Naive thymus-derived CD4-positive, alpha-beta T cell (primary cell): ENCODE measurements around the gene OR4X1. TPM values are rescaled to one million over a fixed set of nuclear protein-coding genes. Genes with fewer than 3 reads are reported as not detected.
"Not testable (repeated sequence)": the region's sequence is repeated elsewhere in the genome, so short reads cannot be mapped to it uniquely, and the experiment has no call there.

Experiments used
- ATAC-seq: fragments of 150-1000 bp; cut with Tn5 transposase; 2 replicates; pipeline ENCODE4 v1.10.0; 2021; ENCODE audit warnings: mild to moderate bottlenecking, moderate library complexity
- CTCF ChIA-PET: fragments of 350-600 bp; sonication (Branson Sonifier 250); formaldehyde crosslinking; loops from one replicate; lab custom pipeline; 2021; ENCODE audit warnings: antibody characterized with exemption; lab: Charles Lee
- POLR2A ChIA-PET: fragments of 350-600 bp; sonication (Branson Sonifier 250); formaldehyde crosslinking; loops from one replicate; lab custom pipeline; 2021; ENCODE audit warnings: antibody characterized with exemption, inconsistent platforms; lab: Charles Lee
- DNase-seq, 9 donors: peaks; one replicate each; pipeline versions ENCODE4 v3.0.0 to v3.0.0-alpha.2; 2020 to 2022; ENCODE audit warnings: mixed read lengths in 1 of 9
- H3K27ac ChIP-seq: one replicate; pipeline ENCODE4 v1.7.0; 2013; ENCODE audit warnings: mild to moderate bottlenecking, low read depth, low read length, moderate library complexity
- H3K27me3 ChIP-seq, 2 donors: one replicate each; pipeline ENCODE4 v1.7.0; 2013; ENCODE audit warnings: low read length in 2 of 2, mild to moderate bottlenecking in 2 of 2, moderate library complexity in 2 of 2; ENCODE audit not compliant: control insufficient read depth in 2 of 2, insufficient read depth in 2 of 2
- H3K36me3 ChIP-seq, 3 experiments: 1 replicate in 2 of 3; 2 replicates in 1 of 3; pipeline ENCODE4 v1.7.0; 2013; ENCODE audit warnings: low read length in 3 of 3, mild to moderate bottlenecking in 3 of 3, moderate library complexity in 1 of 3; ENCODE audit not compliant: insufficient read depth in 3 of 3, control insufficient read depth in 2 of 3
- H3K4me1 ChIP-seq, 2 donors: one replicate each; pipeline ENCODE4 v1.7.0; 2013; ENCODE audit warnings: low read length in 2 of 2, mild to moderate bottlenecking in 2 of 2, moderate library complexity in 1 of 2; ENCODE audit not compliant: control insufficient read depth in 2 of 2, insufficient read depth in 2 of 2
- H3K4me3 ChIP-seq: 2 replicates; pipeline ENCODE4 v1.7.0; 2013; ENCODE audit warnings: mild to moderate bottlenecking, low read length
- H3K9me3 ChIP-seq, 3 experiments: 1 replicate in 2 of 3; 2 replicates in 1 of 3; pipeline ENCODE4 v1.7.0; 2013; ENCODE audit warnings: low read length in 3 of 3; ENCODE audit not compliant: control insufficient read depth in 2 of 3
- H3K27ac Mint-ChIP-seq, 9 donors: one replicate each; pipeline ENCODE4 v1.8.0; 2020 to 2022; ENCODE audit warnings: mixed read lengths in 9 of 9, mild to moderate bottlenecking in 8 of 9, moderate library complexity in 5 of 9, inconsistent platforms in 2 of 9
- H3K27me3 Mint-ChIP-seq, 5 donors: one replicate each; pipeline ENCODE4 v1.8.0; 2021 to 2022; ENCODE audit warnings: mixed read lengths in 5 of 5, mild to moderate bottlenecking in 1 of 5
- H3K36me3 Mint-ChIP-seq, 5 donors: one replicate each; pipeline ENCODE4 v1.8.0; 2020 to 2022; ENCODE audit warnings: mixed read lengths in 5 of 5, mild to moderate bottlenecking in 3 of 5, inconsistent platforms in 1 of 5
- H3K4me1 Mint-ChIP-seq, 7 donors: one replicate each; pipeline ENCODE4 v1.8.0; 2020 to 2022; ENCODE audit warnings: mixed read lengths in 7 of 7, mild to moderate bottlenecking in 3 of 7, inconsistent platforms in 1 of 7
- H3K4me3 Mint-ChIP-seq, 10 donors: one replicate each; pipeline ENCODE4 v1.8.0; 2020 to 2022; ENCODE audit warnings: mild to moderate bottlenecking in 10 of 10, mixed read lengths in 10 of 10, moderate library complexity in 6 of 10, inconsistent platforms in 2 of 10
- H3K9me3 Mint-ChIP-seq, 11 donors: one replicate each; pipeline ENCODE4 v1.8.0; 2020 to 2022; ENCODE audit warnings: mixed read lengths in 11 of 11, mild to moderate bottlenecking in 4 of 11, inconsistent platforms in 1 of 11, moderate library complexity in 1 of 11
- intact Hi-C, 2 donors: fragments of 100-400 bp; cut with micrococcal nuclease; formaldehyde crosslinking; loops; one replicate each; pipeline ENCODE4 v1.15.1; 2023
- polyA plus RNA-seq, 2 donors: library from polyadenylated mRNA; unstranded; fragments of 300-500 nt; fragmentation: Illumina TruSeq; gene quantifications; one replicate each; pipeline ENCODE4 v1.2.3, GENCODE V29; 2021
- total RNA-seq, 6 experiments: library from RNA in 5 of 6; stranded (reverse) in 5 of 6; gene quantifications; 1 replicate in 5 of 6; 2 replicates in 1 of 6; pipeline ENCODE4 v1.2.3 and lab custom pipeline; 2021 to 2026

Gene OR4X1, protein sequence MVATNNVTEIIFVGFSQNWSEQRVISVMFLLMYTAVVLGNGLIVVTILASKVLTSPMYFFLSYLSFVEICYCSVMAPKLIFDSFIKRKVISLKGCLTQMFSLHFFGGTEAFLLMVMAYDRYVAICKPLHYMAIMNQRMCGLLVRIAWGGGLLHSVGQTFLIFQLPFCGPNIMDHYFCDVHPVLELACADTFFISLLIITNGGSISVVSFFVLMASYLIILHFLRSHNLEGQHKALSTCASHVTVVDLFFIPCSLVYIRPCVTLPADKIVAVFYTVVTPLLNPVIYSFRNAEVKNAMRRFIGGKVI
- total RNA-seq: not detected
- polyA plus RNA-seq: not detected
- total RNA-seq (lab: John Stamatoyannopoulos, UW): not detected

DNA sequence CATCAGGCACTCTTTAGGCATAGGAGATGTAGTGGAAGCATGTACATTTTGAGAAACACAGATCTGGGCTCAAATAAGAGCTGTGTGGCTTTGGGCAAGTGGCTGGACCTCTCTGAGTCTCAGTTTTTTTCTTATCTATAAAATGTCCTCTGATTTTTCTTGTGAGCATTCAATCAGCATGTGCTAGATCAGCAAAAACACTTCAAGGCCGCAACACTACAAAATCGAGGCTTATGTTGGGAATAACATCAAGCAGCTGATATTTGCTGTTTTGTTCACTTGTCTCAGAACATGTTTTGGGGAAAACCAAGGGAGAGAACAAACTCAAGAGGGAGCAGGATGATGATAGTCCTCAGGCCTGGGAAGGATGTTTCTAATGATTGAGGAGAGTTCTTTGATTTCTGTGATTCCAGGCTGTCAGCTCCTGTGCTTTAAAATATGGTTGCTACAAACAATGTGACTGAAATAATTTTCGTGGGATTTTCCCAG lies at the start of gene OR4X1:
TSS of gene OR4X1 (plus strand) at position 439 of the 489 bp plus-strand sequence. CDS start at position 439, 0 bp downstream.
- POLR2A ChIA-PET: no interaction called here
- peaks cover 0 to 6% (median under 1%) of the 10 kb centered on the region in 5 donors for H3K27me3 Mint-ChIP-seq
- no peaks in the 10 kb centered on the region for H3K9me3 ChIP-seq
- H3K27ac Mint-ChIP-seq: peak within 1 kb of the TSS in 1 of 9 donors; percentile 5
- no peaks in the 10 kb centered on the region for H3K27me3 ChIP-seq
- peaks cover 0 to 8% (median 0%) of the 10 kb centered on the region in 7 donors for H3K4me1 Mint-ChIP-seq
- H3K36me3 ChIP-seq: no peaks in the 10 kb centered on the region
- intact Hi-C loops: no loop called here
- H3K27ac ChIP-seq: no peak within 1 kb of the TSS
- no peak for DNase-seq
- no peaks in the 10 kb centered on the region for H3K36me3 Mint-ChIP-seq
- CTCF ChIA-PET: no interaction called here
- H3K4me3 Mint-ChIP-seq: no peak within 1 kb of the TSS
- ATAC-seq: no peak
- H3K4me1 ChIP-seq: no peaks in the 10 kb centered on the region
- no peak within 1 kb of the TSS for H3K4me3 ChIP-seq
- peaks cover 0 to 10% (median 0%) of the 10 kb centered on the region in 11 donors for H3K9me3 Mint-ChIP-seq

- Mint-ChIP-seq H3K27me3 (peaks cover 0 to 16% (median 7%) of the 10 kb centered on the region in 5 donors), H3K4me1 (peaks cover 0 to 3% (median 0%) of the 10 kb centered on the region in 7 donors), H3K36me3 (peaks cover 0 to 3% (median 0%) of the 10 kb centered on the region in 5 donors), H3K4me3 (no peak within 1 kb of the TSS), H3K9me3 (peaks cover 0 to 2% (median 0%) of the 10 kb centered on the region in 11 donors), H3K27ac (no peak within 1 kb of the TSS)
- DNase-seq (no peak), ATAC-seq (no peak)
- Histone ChIP-seq H3K27ac (no peak within 1 kb of the TSS), H3K36me3 (no peaks in the 10 kb centered on the region), H3K4me3 (no peak within 1 kb of the TSS), H3K27me3 (no peaks in the 10 kb centered on the region), H3K9me3 (no peaks in the 10 kb centered on the region), H3K4me1 (no peaks in the 10 kb centered on the region)
- ChIA-PET POLR2A (no interaction called here), CTCF (no interaction called here)
- intact Hi-C loops: no loop called here
These were observed 47.2 kb upstream of the OR4X1 start, which contains the start of gene OR4B1 for GRCh38 chr11:48216510-48216909. Gene OR4B1, plus strand, starts transcription at chr11:48216810. Its CDS starts 0 bp downstream, at chr11:48216810.

GRCh38 chr11:48228761-48229160 lies 34.9 kb upstream of the OR4X1 start:
- Histone ChIP-seq H3K4me3 (no peak overlapping the region), H3K36me3 (no peaks in the 10 kb centered on the region), H3K4me1 (no peaks in the 10 kb centered on the region), H3K27ac (no peak overlapping the region), H3K27me3 (no peaks in the 10 kb centered on the region), H3K9me3 (no peaks in the 10 kb centered on the region)
- Mint-ChIP-seq H3K4me1 (no peaks in the 10 kb centered on the region), H3K27me3 (peaks cover 5 to 26% (median 9%) of the 10 kb centered on the region in 5 donors), H3K36me3 (peaks cover 0 to 5% (median 0%) of the 10 kb centered on the region in 5 donors), H3K9me3 (peaks cover 0 to 17% (median 6%) of the 10 kb centered on the region in 11 donors), H3K27ac (no peak overlapping the region), H3K4me3 (no peak overlapping the region)
- DNase-seq: no peak
- intact Hi-C loops: no loop called here
- CTCF ChIA-PET: no interaction called here
- no peak for ATAC-seq
- POLR2A ChIA-PET: no interaction called here

DNA sequence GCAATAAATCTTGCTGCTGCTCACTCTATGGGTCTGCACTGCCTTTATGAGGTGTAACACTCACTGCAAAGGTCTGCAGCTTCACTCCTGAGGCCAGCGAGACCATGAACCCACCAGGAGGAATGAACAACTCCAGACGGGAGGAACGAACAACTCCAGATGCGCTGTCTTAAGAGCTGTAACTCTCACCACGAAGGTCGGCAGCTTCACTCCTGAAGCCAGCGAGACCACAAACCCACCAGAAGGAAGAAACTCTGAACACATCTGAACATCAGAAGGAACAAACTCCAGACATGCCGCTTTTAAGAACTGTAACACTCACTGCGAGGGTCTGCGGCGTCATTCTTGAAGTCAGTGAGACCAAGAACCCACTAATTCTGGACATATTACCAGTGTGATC lies 33.6 kb upstream of the OR4X1 start:
- intact Hi-C loops, H3K4me1 ChIP-seq, H3K27ac Mint-ChIP-seq, CTCF ChIA-PET, H3K36me3 Mint-ChIP-seq, DNase-seq, POLR2A ChIA-PET, H3K4me3 ChIP-seq, H3K4me1 Mint-ChIP-seq, H3K4me3 Mint-ChIP-seq, H3K27ac ChIP-seq, H3K36me3 ChIP-seq, H3K9me3 ChIP-seq, ATAC-seq, H3K27me3 ChIP-seq: not testable (repeated sequence)
- H3K27me3 Mint-ChIP-seq: peaks cover 5 to 34% (median 11%) of the 10 kb centered on the region in 5 donors
- peaks cover 0 to 17% (median 6%) of the 10 kb centered on the region in 11 donors for H3K9me3 Mint-ChIP-seq

DNA sequence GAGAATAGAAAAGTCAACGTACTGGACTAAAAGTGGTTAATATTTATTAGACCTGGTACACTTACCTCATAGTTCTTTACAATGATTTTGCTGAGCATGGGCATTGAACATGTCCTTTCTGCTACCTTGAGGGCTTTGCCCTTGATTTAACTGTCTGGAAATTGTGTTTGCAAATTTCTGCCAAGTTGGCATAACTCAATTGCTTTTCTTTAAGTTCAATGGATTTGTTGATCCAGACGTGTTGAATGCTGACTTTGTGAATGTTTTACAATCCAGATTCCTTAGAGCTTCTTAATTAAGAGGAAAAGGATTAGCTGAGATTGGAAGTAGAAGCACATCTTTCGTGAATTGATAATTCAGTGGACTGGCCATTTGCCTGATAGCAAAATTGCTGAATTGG lies 25.9 kb upstream of the OR4X1 start:
- Mint-ChIP-seq H3K9me3 (peaks cover 0 to 15% (median 3%) of the 10 kb centered on the region in 11 donors), H3K27ac (no peak overlapping the region), H3K4me1 (no peaks in the 10 kb centered on the region), H3K27me3 (peaks cover 13 to 55% (median 34%) of the 10 kb centered on the region in 5 donors), H3K4me3 (no peak overlapping the region), H3K36me3 (no peaks in the 10 kb centered on the region)
- no peak for DNase-seq
- Histone ChIP-seq H3K4me1 (no peaks in the 10 kb centered on the region), H3K27ac (no peak overlapping the region), H3K9me3 (no peaks in the 10 kb centered on the region), H3K27me3 (no peaks in the 10 kb centered on the region), H3K4me3 (no peak overlapping the region), H3K36me3 (no peaks in the 10 kb centered on the region)
- intact Hi-C loops: no loop called here
- ChIA-PET CTCF (no interaction called here), POLR2A (no interaction called here)
- ATAC-seq: no peak

- Histone ChIP-seq H3K4me3 (no peak overlapping the region), H3K36me3 (no peaks in the 10 kb centered on the region), H3K4me1 (no peaks in the 10 kb centered on the region), H3K27me3 (no peaks in the 10 kb centered on the region), H3K9me3 (no peaks in the 10 kb centered on the region), H3K27ac (no peak overlapping the region)
- peaks cover 0 to 4% (median 0%) of the 10 kb centered on the region in 7 donors for H3K4me1 Mint-ChIP-seq
- POLR2A ChIA-PET: no interaction called here
- CTCF ChIA-PET: no interaction called here
- H3K27ac Mint-ChIP-seq: no peak overlapping the region
- intact Hi-C loops: no loop called here
- H3K4me3 Mint-ChIP-seq: no peak overlapping the region
- no peak for DNase-seq
- H3K27me3 Mint-ChIP-seq: peaks cover 4 to 41% (median 39%) of the 10 kb centered on the region in 5 donors
- H3K9me3 Mint-ChIP-seq: peaks cover 0 to 8% (median 1%) of the 10 kb centered on the region in 11 donors
- ATAC-seq: no peak
- no peaks in the 10 kb centered on the region for H3K36me3 Mint-ChIP-seq
These were observed 21.2 kb upstream of the OR4X1 start for GRCh38 chr11:48242501-48242900.
